NCI-H524 (cell line): Measurements from ENCODE around the gene ANKZF1.
A peak's percentile ranks its signal among the peaks of the same experiment; 100 is the strongest.
"Not testable (repeated sequence)": the region's sequence is repeated elsewhere in the genome, so short reads cannot be mapped to it uniquely, and the experiment has no call there.

Experiments used
- DNase-seq, 2 experiments: peaks; one replicate each; lab custom pipeline; 2025; lab: John Stamatoyannopoulos, UW

Gene ANKZF1

GRCh38 chr2:219253753-219254589 is 24.4 kb downstream of the ANKZF1 start, which contains the start of gene TUBA4A:
TUBA4A (minus strand) TSS chr2:219253918; CDS start chr2:219253858, 60 bp downstream.
- peak; percentile 72 to 89 for DNase-seq

DNA sequence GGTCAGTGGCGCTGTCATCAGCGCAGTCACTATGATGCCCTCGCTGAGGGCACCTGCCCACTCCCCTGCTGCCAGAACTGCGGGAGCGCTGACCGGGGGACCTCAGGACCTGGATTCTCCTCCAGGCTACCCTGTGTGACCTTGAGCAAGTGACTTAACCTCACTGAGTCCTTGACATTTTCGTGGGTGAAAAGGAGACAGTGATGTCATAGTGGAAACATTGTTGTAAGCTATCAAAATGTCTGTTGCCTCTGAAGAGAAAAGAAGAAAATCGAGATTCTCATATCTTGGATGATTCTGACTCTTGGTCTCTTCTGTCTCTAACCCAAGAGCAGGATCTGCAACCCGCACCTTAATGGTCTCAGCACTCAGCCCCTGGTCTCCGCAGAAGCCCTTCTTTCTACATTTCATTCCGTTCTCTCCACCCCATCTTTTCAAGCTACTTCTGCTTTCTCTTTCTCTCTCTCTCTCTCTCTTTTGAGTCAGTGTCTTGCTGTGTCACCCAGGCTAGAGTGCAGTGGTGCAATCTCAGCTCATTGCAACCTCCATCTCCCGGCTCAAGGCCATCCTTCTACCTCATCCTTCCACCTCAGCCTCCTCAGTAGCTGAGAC is 25.1 kb downstream of the ANKZF1 start:
- no peak for DNase-seq

GRCh38 chr2:219258942-219259341 is 29.3 kb downstream of the ANKZF1 start:
- not testable (repeated sequence) for DNase-seq

DNA sequence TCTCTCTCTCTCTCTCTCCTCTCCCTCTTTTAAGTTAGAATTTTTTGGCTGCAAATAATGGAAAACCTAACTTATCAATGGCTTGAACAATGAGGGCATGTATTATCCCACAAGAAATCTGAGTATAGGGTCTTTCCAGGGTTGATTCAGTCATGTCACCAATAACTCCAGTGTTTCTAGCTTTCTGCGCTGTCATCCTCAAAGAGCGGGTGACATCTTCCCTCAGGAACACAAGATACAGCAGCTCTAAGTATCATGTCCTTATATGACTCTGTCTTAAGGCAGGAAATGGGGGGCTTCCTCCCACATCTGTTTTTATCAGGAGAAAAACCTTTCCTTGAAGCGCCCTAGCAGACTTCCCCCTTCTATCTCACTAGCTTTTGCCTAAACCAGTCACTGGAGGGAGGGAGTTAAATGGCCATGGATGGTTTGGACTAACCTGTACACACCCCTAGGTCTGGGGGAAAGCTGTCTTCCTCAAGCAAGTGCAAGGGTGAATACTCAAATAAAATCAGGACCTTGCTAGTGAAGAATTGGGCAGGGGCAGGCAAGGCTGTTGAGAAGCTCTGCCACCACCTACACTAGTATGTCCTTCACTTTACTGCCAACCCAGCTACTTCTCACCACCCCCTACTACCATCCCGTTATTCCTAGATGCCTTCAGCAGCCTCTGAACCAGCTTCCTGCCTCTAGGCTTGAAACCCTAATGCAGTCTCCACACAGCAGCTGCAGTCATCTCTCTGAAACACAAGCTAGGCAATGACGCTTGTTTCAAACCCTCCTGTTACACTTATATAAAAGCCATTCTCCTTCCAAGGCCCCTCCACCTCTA is 31.6 kb downstream of the ANKZF1 start:
- no peak for DNase-seq

DNA sequence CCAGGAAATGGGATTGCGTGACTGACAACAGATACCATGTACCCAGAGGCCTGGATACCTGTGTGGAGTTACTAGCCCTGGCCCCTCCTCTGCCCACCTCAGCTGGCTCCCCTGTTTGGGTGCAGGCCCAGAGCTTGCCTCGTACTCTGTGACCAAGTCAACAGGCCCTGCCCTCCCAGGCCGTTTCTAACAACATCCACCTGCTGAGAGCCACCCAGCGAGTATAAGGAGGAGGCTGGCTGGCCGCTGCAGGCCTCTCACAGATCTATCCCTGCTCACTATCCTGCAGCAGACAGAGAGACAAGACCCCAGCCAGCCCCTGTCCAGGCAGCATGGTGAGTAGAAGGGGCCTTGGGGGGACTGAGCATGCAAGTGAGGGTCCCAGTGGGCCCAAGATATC is 36.6 kb downstream of the ANKZF1 start:
- no peak for DNase-seq

DNA sequence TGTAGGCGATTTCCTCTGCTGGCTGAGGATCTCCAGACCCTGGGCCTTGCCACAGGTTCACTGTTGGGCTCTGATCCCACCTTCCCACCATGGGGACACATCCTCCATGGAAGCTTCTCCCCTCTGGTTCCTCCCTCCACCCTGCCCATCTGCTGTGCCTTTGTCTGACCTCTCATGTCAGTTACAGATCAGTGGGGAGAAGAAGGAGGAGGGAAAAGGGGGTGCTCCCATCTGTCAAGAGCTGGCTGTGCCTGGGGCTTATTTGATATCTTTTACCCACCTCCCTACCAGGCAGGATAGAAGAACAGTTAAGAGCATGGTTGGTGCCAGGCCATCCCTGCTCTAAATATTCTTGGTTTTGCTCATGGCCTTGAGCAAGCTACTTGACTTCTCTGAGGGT is 37.3 kb downstream of the ANKZF1 start:
- DNase-seq: peak in 1 of 2 experiments; percentile 76

DNA sequence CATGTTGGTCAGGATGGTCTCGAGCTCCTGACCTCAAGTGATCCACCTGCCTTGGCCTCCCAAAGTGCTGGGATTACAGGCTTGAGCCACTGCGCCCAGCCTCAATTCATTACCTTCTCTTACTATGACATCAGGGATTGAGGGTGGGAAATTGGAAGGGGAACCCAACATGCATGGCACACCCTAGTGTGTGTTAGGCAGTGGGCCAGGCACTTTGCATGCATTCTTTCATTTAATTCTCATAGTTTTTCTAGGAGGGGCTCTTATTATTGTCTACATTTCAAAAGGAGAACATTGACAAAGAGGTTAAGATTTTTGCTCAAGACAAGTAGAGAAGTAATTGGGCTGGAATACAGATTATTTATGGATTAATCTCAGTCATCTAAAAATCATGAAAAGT is 38.7 kb downstream of the ANKZF1 start:
- no peak for DNase-seq

GRCh38 chr2:219269362-219270054 is 39.9 kb downstream of the ANKZF1 start:
- peak in 1 of 2 experiments; percentile 20 for DNase-seq

DNA sequence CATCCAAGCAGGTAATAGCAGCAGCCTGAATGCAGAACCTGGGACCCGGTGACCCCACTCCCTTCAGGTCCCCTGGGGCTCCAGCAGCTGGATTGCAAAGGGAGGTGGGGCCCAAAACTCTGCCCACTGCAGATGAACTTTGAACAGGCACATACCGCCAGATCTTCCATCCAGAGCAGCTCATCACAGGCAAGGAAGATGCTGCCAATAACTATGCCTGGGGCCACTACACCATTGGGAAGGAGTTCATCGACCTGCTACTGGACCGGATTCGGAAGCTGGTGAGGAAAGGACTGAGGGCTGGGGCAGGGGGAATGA is 40.4 kb downstream of the ANKZF1 start:
- DNase-seq: no peak

DNA sequence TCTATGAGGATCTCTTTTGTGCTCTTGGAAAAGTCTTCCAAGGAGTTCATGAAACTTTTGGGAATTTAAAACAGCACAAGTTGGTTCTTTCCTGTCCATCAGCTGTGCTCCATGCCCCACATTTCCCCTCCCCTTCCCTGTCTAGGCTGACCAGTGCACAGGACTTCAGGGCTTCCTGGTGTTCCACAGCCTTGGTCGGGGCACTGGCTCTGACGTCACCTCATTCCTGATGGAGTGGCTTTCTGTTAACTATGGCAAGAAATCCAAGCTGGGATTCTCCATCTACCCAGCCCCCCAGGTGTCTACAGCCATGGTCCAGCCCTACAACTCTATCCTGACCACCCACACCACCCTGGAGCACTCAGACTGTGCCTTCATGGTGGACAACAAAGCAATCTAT is 41.4 kb downstream of the ANKZF1 start:
- no peak for DNase-seq

DNA sequence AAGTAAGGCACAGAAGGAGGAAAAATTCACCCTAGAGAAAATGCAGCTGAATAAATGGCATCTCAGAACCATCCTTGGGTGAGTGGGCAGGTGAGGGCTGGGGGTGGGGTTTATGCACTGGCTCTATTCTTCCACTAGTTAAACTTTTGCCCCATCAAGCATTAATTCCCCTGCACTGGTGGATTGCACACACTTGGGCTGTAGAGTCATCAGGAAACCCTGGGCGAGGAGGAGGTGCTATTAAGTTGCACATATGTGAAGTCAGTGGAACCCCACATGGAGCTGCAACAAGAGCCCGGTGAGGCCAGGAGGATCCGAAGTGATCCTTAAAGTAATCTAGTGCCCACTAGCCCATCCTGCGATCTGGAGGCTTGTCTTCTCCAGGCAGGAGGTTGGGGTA is 42.8 kb downstream of the ANKZF1 start:
- no peak for DNase-seq

- peak; percentile 17 to 43 for DNase-seq
These were observed 43.4 kb downstream of the ANKZF1 start for GRCh38 chr2:219272995-219273394.

DNA sequence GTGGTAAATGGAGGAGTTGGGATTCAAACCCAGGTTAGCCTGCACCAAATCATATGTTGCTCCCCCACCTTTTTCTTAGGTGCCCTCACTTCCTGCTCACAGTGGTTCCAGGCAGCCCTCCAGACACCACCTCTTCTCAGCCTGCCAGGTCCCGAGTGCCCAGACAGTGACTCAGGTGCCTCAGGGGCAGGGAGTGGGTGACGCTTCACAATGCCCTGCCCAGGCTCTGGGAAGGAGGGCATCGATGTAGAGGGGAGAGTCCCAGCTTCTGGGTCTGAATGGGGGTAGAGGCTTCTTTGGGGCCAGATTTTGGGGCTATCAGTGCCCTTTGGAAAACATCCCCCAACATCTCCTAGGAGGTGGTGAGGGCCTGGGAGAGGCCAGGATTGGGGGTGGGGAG is 44.3 kb downstream of the ANKZF1 start:
- no peak for DNase-seq

DNA sequence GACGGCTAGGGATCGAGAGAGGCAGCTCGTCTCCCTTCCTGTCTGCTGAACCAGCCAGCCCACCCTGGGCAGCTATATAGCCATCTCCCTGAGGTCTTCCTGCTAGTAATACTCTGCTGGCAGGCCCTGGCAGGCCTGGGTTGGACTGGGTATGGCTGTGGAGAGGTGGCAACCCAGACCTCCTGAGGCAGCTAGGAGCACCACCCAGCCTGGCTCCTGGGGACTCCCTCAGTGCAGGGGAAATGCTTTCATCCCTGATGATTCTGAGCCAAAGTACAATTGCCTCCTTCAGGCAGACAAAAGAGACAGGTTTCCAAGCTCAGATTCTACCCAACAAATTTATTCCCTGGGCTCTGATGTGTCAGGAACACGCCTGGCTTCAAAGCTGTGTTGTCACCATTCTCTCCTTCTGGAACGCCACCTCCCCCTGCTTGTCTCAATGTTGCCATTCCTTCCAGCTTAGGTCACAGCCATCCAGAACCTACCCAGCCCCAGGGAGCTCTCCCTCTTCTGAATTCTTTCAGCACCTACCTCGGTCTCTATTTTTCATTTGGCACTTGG is 44.8 kb downstream of the ANKZF1 start:
- no peak for DNase-seq

GRCh38 chr2:219277703-219278654 is 48.4 kb downstream of the ANKZF1 start:
- DNase-seq: peak; percentile 61 to 74

DNA sequence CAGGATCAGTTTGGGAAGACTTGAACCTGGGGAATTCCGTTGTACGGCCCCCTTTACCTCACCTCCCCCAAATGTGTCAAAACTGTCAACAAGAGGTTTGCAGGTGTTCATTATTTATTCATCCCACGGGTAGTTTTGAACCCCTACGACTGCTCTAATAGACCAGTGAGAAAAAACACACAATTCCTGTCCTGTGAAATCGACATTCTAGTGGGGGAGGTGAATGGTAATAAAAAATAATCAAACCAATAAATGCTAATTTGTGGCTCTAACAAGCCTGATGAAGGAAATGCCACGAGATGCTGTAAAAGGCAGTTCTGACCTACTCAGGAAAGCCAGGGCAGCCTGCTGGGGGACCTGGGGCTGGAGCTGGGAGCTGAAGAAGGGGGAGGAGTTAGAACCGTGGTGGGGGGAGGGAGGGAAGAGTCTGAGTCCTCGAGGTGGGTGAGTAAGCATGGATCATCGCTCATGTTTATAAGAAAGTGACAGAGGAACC is 49.1 kb downstream of the ANKZF1 start:
- no peak for DNase-seq

GRCh38 chr2:219279151-219279915 is 49.7 kb downstream of the ANKZF1 start, which contains the start of gene DNAJB2:
DNAJB2 (plus strand) TSS chr2:219279366; CDS start chr2:219279834, 468 bp downstream.
- peak; percentile 92 to 97 for DNase-seq

DNA sequence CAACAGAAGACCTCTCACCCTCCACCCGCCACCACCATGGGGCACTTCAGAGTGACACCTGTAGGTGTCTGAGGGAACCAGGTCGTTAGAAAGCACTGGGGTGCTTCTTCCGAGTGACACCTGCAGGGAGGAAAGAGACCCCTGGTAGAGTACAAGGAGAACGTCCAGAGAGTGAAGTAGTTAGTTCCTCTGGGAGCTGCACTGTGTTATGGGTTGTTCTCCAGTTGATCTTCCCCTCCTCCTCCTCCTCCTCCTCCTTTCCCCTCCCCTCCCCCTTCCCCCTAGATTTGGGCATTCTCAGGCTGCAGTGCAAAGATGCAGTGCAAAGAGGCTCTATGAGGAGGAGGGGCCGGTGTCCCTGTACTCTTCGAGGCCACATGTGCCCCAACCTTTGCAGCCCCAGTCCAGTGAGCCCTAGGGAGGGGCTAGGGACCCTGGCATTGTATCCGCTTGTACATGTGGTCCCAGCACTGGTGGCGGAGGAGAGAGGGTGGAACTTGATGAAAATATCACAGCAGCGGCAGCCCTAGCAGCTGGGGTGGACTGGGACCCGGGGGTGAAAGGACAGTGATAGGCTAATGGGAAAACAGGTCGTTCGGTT is 50.4 kb downstream of the ANKZF1 start:
- DNase-seq: no peak

DNA sequence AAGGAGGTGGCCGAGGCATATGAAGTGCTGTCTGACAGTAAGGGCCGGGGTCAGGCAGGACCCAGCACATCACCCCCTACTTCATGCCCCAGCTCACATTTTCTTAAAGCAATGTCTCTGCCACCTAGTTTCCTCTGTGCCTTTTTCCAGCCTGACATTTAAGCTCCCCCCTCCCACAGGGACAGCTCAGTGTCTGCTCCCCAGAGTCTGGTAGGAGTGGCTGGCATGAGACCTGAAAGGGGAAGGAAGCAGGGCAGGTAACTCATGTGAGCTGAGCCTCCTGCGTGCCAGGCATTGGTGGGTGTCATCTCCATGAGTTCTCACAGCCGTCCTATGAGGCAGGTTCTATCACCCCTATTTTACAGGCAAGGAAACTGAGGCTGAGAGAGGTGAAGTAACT is 51.0 kb downstream of the ANKZF1 start:
- no peak for DNase-seq
